SK-MEL-5 (cell line): ENCODE data around the gene MT1B. TPM values are rescaled to one million over a fixed set of nuclear protein-coding genes. Genes with fewer than 3 reads are reported as not detected.

Experiments
- DNase-seq: peaks from one replicate; pipeline ENCODE4 v3.0.0-alpha.2; 2016; ENCODE audit warnings: low read depth, low spot score
- in situ Hi-C: cut with HindIII; loops from 2 replicates; pipeline ENCODE4 v1.10.0; 2016; ENCODE audit warnings: low sequenced_read_pairs, high pct_unique_total_duplicates, low pct_unique_long_range_greater_than_20kb
- total RNA-seq: library from RNA; depleted of rRNA; stranded (reverse); fragments of >200 nt; shearing (Covaris generic); gene quantifications from 2 replicates; pipeline ENCODE4 v1.2.3, GENCODE V29; 2014; rRNA removed

Gene MT1B
- total RNA-seq, 1 experiment from 2014 or later = not detected

GRCh38 chr16:56695246-56695645 lies 43.6 kb downstream of the MT1B start:
- DNase-seq = no peak
- in situ Hi-C loops = no loop called here

GRCh38 chr16:56697456-56698155 lies 45.9 kb downstream of the MT1B start:
- no peak for DNase-seq
- in situ Hi-C loops = no loop called here

GRCh38 chr16:56700195-56700594 lies 48.5 kb downstream of the MT1B start:
- no peak for DNase-seq
- in situ Hi-C loops = no loop called here

GRCh38 chr16:56700631-56701030 lies 48.9 kb downstream of the MT1B start:
- in situ Hi-C loops = no loop called here
- DNase-seq = no peak

- in situ Hi-C loops = no loop called here
- no peak for DNase-seq
Measured at GRCh38 chr16:56701534-56701933, 49.8 kb downstream of the MT1B start.

Other genes with a start within 250 kb of the MT1B start
- gene AMFR, start 226.3 kb upstream of the MT1B start, total RNA-seq = 122 and 126 TPM in 2 replicates
- 72.7 and 83.5 TPM in 2 replicates for gene NUDT21, start 200.6 kb upstream of the MT1B start, total RNA-seq
- 92.6 and 95.1 TPM in 2 replicates for gene OGFOD1, start 200.3 kb upstream of the MT1B start, total RNA-seq
- gene BBS2, start 131.9 kb upstream of the MT1B start, total RNA-seq = 22.8 and 28.3 TPM in 2 replicates
- not detected in 2 replicates for gene MT4, start 86.8 kb upstream of the MT1B start, total RNA-seq
- gene MT3, start 62.4 kb upstream of the MT1B start, total RNA-seq = not detected in 2 replicates
- gene MT2A, start 43.3 kb upstream of the MT1B start, total RNA-seq = 8.8 and 15.0 TPM in 2 replicates
- gene MT1E, start 26.1 kb upstream of the MT1B start, total RNA-seq = not detected in 2 replicates
- not detected in 2 replicates for gene MT1M, start 19.2 kb upstream of the MT1B start, total RNA-seq
- not detected in 2 replicates for gene MT1A, start 13.2 kb upstream of the MT1B start, total RNA-seq
- gene MT1F, start 6.1 kb downstream of the MT1B start, total RNA-seq = 0.24 TPM in 1 of 2 replicates, not detected in the other
- not detected in 2 replicates for gene MT1G, start 16.2 kb downstream of the MT1B start, total RNA-seq
- not detected in 2 replicates for gene MT1H, start 17.9 kb downstream of the MT1B start, total RNA-seq
- 17.2 and 17.8 TPM in 2 replicates for gene MT1X, start 30.6 kb downstream of the MT1B start, total RNA-seq
- 132 and 134 TPM in 2 replicates for gene NUP93, start 78.2 kb downstream of the MT1B start, total RNA-seq
- gene SLC12A3, start 213.3 kb downstream of the MT1B start, total RNA-seq = not detected in 2 replicates